Panc1 (cell line): ENCODE measurements around the gene EIF4EBP2. TPM values are rescaled to one million over a fixed set of nuclear protein-coding genes. Genes with fewer than 3 reads are reported as not detected.

Experiments
- ATAC-seq: fragments of 200-7000 bp; cut with Tn5 transposase; 2 replicates; pipeline ENCODE4 v1.9.1; 2020; ENCODE audit warnings: mild to moderate bottlenecking, moderate library complexity
- BruUV-seq: library from RNA; stranded (reverse); fragments of 400-500 nt; replicated peaks from 2 replicates; lab custom pipeline; 2021; lab: Mats Ljungman, UMichigan
- CTCF ChIA-PET: fragments of 300-600 bp; sonication (Branson Sonifier 250); formaldehyde crosslinking; loops from one replicate; lab custom pipeline; 2022; ENCODE audit warnings: antibody characterized with exemption; lab: Charles Lee
- POLR2A ChIA-PET: fragments of 300-600 bp; sonication (Branson Sonifier 250); formaldehyde crosslinking; loops from one replicate; lab custom pipeline; 2022; ENCODE audit warnings: antibody characterized with exemption; lab: Charles Lee
- DNase-seq: peaks from one replicate; pipeline ENCODE4 v3.0.0-alpha.2; 2010; ENCODE audit warnings: low read depth, low spot score
- H3K27ac ChIP-seq: 2 replicates; pipeline ENCODE4 v1.5.1; 2011; ENCODE audit warnings: mild to moderate bottlenecking, low read length, inconsistent platforms
- H3K27me3 ChIP-seq: fragments of 200-500 bp; sonication (Bioruptor generic); 2 replicates; pipeline ENCODE4 v1.6.0; 2014; ENCODE audit warnings: low read length, inconsistent platforms; ENCODE audit not compliant: control insufficient read depth, insufficient read depth
- H3K36me3 ChIP-seq: fragments of 200-500 bp; sonication (Bioruptor generic); 2 replicates; pipeline ENCODE4 v1.5.1; 2014; ENCODE audit warnings: inconsistent platforms, mild to moderate bottlenecking, low read length, moderate library complexity; ENCODE audit not compliant: control insufficient read depth, insufficient read depth
- H3K4me1 ChIP-seq: 2 replicates; pipeline ENCODE4 v1.5.1; 2011; ENCODE audit warnings: inconsistent platforms, mild to moderate bottlenecking, low read length, moderate library complexity; ENCODE audit not compliant: control insufficient read depth, insufficient read depth
- H3K4me3 ChIP-seq, 2 experiments: 2 replicates each; pipeline ENCODE4 v1.5.1; 2011 to 2012; ENCODE audit warnings: low read depth in 2 of 2, low read length in 2 of 2, mild to moderate bottlenecking in 2 of 2, inconsistent platforms in 1 of 2, moderate library complexity in 1 of 2
- H3K9me3 ChIP-seq: fragments of 200-500 bp; sonication (Bioruptor generic); 2 replicates; pipeline ENCODE4 v1.5.1; 2014; ENCODE audit warnings: low read depth, mild to moderate bottlenecking, inconsistent platforms, low read length, moderate library complexity; ENCODE audit not compliant: control insufficient read depth, insufficient read depth
- CTCF ChIP-seq: fragments of 450-650 bp; IDR thresholded peaks from 2 replicates; pipeline ENCODE4 v1.5.1; 2017; ENCODE audit warnings: mild to moderate bottlenecking
- POLR2AphosphoS5 ChIP-seq: IDR thresholded peaks from 2 replicates; pipeline ENCODE4 v1.6.1; 2012; ENCODE audit warnings: mild to moderate bottlenecking, low read depth, low read length, moderate library complexity
- REST ChIP-seq, 2 experiments: IDR thresholded peaks; 2 replicates each; pipeline ENCODE4 v1.6.1; 2011 to 2012; ENCODE audit warnings: low read depth in 2 of 2, control low read depth in 1 of 2, low read length in 1 of 2, mild to moderate bottlenecking in 1 of 2, moderate library complexity in 1 of 2; ENCODE audit not compliant: insufficient read depth in 1 of 2
- SIN3A ChIP-seq: IDR thresholded peaks from 2 replicates; pipeline ENCODE4 v1.6.1; 2012; ENCODE audit warnings: low read depth, mild to moderate bottlenecking, low read length, moderate library complexity, borderline replicate concordance; ENCODE audit not compliant: insufficient read depth
- TCF7L2 ChIP-seq: IDR thresholded peaks from 2 replicates; pipeline ENCODE4 v1.6.1; 2011; ENCODE audit warnings: mild to moderate bottlenecking, low read depth, low read length, inconsistent platforms
- in situ Hi-C: cut with HindIII; loops from 2 replicates; pipeline ENCODE4 v1.10.0; 2016; ENCODE audit warnings: low sequenced_read_pairs, low pct_unique_long_range_greater_than_20kb
- intact Hi-C: fragments of 100-400 bp; cut with micrococcal nuclease; formaldehyde crosslinking; loops from one replicate; pipeline ENCODE4 v1.10.0; 2022; ENCODE audit not compliant: unreplicated experiment
- total RNA-seq: library from RNA; stranded (reverse); gene quantifications from one replicate; pipeline ENCODE4 v1.2.1, GENCODE V29; 2021; ENCODE audit not compliant: unreplicated experiment

EIF4EBP2 gene
- total RNA-seq, 1 experiment from 2014 or later, result 48.2 TPM

DNA sequence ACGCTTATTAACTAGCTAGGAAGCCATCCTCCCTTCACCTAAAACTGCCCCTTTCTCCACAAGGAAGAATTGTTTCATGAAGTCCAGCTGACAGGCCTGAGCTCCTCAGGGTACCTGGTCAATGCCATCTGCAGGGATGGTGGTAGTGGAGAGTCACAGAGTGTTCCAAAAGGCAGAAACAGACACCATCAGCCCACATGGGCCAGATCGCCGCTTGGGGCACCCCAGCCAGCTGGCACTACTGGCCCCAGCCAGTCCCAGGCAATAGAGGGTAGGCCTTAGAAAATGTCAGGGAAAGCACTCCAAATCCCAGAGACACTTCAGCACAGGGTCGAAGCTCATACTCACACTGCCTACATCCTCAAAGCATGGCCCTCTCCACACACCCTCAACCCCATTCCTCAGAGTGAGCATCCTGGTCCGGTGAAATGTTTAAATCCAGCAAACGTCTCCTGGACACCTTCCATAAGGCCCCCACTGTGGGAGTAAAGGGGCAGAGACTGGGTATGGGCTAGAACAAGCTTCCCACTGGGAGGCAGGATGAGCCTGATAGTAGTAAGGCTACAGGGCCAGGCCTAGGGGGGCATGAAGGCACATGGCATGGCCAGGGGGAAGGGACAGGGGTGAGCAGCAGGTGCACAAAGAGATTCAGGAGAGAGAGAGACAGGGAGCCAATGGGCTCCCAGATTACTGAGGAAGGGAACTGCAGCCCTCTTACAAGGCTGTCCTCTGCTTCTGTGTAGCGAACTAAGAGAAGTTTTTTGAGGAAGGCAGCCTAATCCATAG is 23.4 kb upstream of the EIF4EBP2 start:
- intact Hi-C loops (no loop called here), in situ Hi-C loops (no loop called here)
- no TSS peak for BruUV-seq
- CTCF ChIA-PET, result interaction anchor here (0.6 to 1.2 kb wide), 2 partner anchors 11 to 80 kb away, joined by 3 to 4 read pairs; no protein-coding TSS in a partner anchor
- no peak for ATAC-seq
- DNase-seq, result no peak
- Histone ChIP-seq H3K9me3 (no peaks in the 10 kb centered on the region), H3K27me3 (no peaks in the 10 kb centered on the region), H3K4me3 (peak overlapping the region in 1 of 2 experiments; percentile 95; a peak in 1 of 4 replicates), H3K36me3 (no peaks in the 10 kb centered on the region), H3K4me1 (peaks cover 52% of the 10 kb centered on the region), H3K27ac (peak overlapping the region; percentile 86)
- no peak for TF ChIP-seq SIN3A
- no peak for TF ChIP-seq REST (IDR thresholded peaks at IDR 0.05; ENCODE audit: insufficient read depth in 1 of 2, low read depth in 2 of 2, low read length in 1 of 2)
- no peak for TF ChIP-seq POLR2AphosphoS5
- TF ChIP-seq CTCF, result no peak
- TF ChIP-seq TCF7L2, result no peak
- POLR2A ChIA-PET, result no interaction called here

GRCh38 chr10:70381471-70382421 is 22.2 kb upstream of the EIF4EBP2 start:
- ATAC-seq (peak; percentile 45), DNase-seq (no peak)
- Histone ChIP-seq H3K4me1 (peaks cover 43% of the 10 kb centered on the region), H3K27ac (peak overlapping the region; percentile 86), H3K27me3 (no peaks in the 10 kb centered on the region), H3K9me3 (no peaks in the 10 kb centered on the region), H3K36me3 (no peaks in the 10 kb centered on the region), H3K4me3 (peak overlapping the region; percentile 89 to 95)
- CTCF ChIA-PET, result interaction anchor here (0.8 to 1.0 kb wide), 3 partner anchors 14 to 160 kb away, joined by 3 to 5 read pairs (median 4); no protein-coding TSS in a partner anchor
- TF ChIP-seq POLR2AphosphoS5, result 0 out of 2 replicates have a peak, but pooled peaks have one; percentile 10
- TF ChIP-seq REST (IDR thresholded peaks at IDR 0.05; ENCODE audit: insufficient read depth in 1 of 2, low read depth in 2 of 2, low read length in 1 of 2), result no peak
- no peak for TF ChIP-seq SIN3A
- no TSS peak for BruUV-seq
- in situ Hi-C loops (no loop called here), intact Hi-C loops (no loop called here)
- POLR2A ChIA-PET, result no interaction called here
